ENCODE measurements around the gene TNS3. TPM values are rescaled to one million over a fixed set of nuclear protein-coding genes. Genes with fewer than 3 reads are reported as not detected.

TNS3 gene
- total RNA-seq, 1 donor from 2014 or later, result 41.2 TPM

DNA sequence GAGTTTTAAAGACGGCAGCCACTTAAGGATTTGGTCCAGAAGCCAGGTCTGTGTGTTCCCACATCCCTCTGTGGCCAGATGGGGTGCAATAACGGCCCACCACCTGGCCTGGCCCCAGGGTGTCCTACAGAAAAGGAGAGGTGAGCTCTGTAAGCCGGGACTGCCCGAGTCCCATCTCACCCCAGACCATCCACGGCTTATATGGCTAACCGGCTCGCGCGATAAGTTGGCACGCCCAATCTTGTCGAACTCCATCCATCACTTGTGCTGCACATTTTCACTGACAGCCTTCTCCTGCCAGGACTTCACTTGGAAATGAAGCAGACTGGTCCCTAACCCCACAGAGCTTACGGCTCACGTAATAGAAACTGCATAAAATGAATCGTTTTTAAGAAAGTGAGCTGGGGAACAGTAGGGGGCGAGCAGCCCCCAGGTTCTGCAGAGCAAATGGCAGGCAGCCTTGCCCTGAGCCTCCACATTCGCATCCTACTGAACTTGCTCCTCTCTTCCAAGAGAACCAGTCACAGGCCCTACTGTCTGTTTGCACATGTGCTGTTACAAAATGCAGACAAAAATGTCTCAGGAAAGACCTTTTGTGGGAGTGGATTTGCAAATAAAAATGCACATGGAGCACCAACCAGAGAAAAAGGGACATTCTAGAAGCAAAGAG, 98.2 kb downstream of the TNS3 start:
- peak; percentile 4 for TF ChIP-seq CTCF (IDR thresholded peaks at IDR 0.05; ENCODE audit: insufficient read depth, low read length, poor library complexity, severe bottlenecking)
- Histone ChIP-seq H3K36me3 (ENCODE audit: control insufficient read depth, insufficient read depth, low read length) (no peaks in the 10 kb centered on the region), H3K27me3 (ENCODE audit: control insufficient read depth, insufficient read depth, low read length) (no peaks in the 10 kb centered on the region), H3K4me3 (ENCODE audit: low read depth, low read length) (no peak overlapping the region)
- DNase-seq (ENCODE audit: low read depth), result no peak

DNA sequence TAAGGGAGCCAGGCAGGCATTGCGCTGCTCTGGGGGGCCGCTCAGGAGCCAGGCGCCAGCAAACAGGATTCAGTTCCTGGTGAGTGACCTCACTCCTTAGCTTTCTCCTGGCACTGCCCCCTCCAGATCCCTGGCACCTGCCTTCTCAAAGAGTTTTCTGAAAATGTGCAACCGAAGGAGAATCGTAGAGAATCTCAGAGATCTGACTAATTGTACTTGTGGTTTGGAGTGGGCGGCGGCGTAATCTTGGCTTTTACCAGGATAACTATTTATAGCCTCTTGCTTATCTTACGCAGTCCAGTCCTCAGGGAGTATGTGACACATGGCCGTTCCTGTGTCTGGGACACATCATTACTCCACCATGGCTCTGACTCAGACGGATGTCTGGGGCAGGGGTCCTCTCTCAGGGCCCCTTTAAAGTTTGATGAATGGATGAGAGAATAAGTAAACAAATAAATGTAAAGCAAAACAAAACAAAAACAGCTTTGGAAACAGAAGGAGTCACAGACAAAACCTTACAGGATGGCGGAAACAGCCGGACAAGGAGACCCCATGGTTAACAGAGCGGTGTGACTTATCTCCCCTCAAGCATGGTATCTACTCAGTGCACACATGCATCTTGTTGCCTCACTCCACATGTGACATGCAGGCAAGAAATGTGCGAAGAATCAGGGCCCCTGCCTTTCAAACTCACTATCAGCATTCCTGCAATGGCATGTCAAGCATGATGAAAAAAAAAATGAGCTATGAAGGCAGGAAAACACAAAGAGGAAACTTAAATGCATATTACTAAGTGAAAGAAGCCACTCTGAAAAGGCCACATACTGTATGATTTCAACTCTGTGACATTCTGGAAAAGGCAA, 99.7 kb downstream of the TNS3 start:
- Histone ChIP-seq H3K4me3 (ENCODE audit: low read depth, low read length) (no peak overlapping the region), H3K27me3 (ENCODE audit: control insufficient read depth, insufficient read depth, low read length) (no peaks in the 10 kb centered on the region), H3K36me3 (ENCODE audit: control insufficient read depth, insufficient read depth, low read length) (no peaks in the 10 kb centered on the region)
- DNase-seq (ENCODE audit: low read depth), result peak; percentile 89
- no peak for TF ChIP-seq CTCF (IDR thresholded peaks at IDR 0.05; ENCODE audit: insufficient read depth, low read length, poor library complexity, severe bottlenecking)

DNA sequence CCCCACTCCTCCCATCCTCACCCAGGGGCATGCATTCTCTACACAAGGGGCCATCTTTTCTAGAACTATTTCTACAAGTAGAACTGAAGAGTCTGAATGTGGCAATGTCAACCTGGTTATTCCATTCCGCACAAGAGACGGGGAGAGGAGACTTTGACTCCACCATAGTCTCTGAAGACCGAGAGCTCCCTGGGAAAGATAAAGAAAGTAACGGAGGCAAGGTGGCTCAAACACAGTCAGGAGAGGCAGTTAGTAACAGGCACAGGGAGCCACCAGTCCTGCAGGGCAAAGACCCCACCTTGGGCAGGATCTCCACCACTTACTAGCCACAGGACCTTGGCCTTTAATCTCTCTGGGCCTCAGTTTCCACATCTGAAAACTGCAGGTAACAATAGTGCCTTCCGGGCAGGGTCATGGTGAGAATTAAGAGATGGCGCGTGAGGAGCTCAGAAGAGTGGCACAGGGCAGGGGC, 100.3 kb downstream of the TNS3 start:
- no peak for TF ChIP-seq CTCF (IDR thresholded peaks at IDR 0.05; ENCODE audit: insufficient read depth, low read length, poor library complexity, severe bottlenecking)
- no peaks in the 10 kb centered on the region for H3K36me3 ChIP-seq (ENCODE audit: control insufficient read depth, insufficient read depth, low read length)
- H3K27me3 ChIP-seq (ENCODE audit: control insufficient read depth, insufficient read depth, low read length), result no peaks in the 10 kb centered on the region
- no peak for DNase-seq (ENCODE audit: low read depth)
- no peak overlapping the region for H3K4me3 ChIP-seq (ENCODE audit: low read depth, low read length)

DNA sequence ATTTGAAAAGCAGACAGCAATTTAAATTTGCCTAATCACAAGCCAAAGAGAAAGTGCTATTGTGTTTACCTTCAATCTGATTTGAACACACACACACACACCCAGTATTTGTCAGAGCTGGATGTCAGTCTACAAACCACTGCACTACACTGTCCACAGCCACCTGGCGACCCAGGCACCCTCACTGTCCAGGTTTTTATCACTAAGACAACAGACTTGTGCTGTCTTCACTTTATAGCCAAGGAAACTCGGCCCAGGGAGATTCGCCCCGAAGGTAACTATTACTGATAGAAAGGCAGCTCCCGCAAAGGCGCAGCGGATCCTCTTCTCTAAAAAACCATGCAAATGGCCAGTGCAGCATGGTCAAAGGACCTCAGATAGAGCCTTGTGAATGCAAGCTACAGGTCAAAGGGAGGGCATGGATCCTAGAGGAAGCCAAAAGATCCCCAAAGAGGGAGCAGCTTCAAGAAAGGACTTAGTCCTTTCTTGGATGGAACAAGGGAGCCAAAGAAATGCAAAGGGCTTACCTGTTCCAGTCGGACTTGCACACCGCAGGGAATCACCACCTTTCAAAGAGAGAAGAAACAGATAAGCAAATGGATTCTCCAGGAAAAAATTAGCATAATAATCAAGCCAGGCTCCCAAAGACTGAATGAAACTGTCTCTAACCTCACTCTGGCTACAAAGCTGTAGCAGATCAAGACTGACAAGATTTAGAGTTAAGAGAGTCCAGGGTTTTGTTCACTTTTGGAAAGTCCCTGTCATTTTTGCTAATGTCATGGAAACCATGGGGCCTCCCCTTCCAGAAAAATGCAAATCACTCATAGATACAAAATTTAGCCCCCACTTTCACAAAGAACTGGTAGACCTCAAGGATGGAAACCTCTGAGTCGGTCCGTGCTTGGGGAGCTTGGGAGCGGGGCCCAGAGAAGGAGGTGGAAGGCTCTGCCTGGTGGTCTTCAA, 101.1 kb downstream of the TNS3 start:
- TF ChIP-seq CTCF (IDR thresholded peaks at IDR 0.05; ENCODE audit: insufficient read depth, low read length, poor library complexity, severe bottlenecking), result no peak
- Histone ChIP-seq H3K4me3 (ENCODE audit: low read depth, low read length) (no peak overlapping the region), H3K36me3 (ENCODE audit: control insufficient read depth, insufficient read depth, low read length) (no peaks in the 10 kb centered on the region)

GRCh38 chr7:47479821-47480575, 101.9 kb downstream of the TNS3 start:
- DNase-seq (ENCODE audit: low read depth), result no peak
- no peaks in the 10 kb centered on the region for H3K36me3 ChIP-seq (ENCODE audit: control insufficient read depth, insufficient read depth, low read length)
- H3K4me3 ChIP-seq (ENCODE audit: low read depth, low read length), result no peak overlapping the region
- TF ChIP-seq CTCF (IDR thresholded peaks at IDR 0.05; ENCODE audit: insufficient read depth, low read length, poor library complexity, severe bottlenecking), result no peak
- H3K27me3 ChIP-seq (ENCODE audit: control insufficient read depth, insufficient read depth, low read length), result no peaks in the 10 kb centered on the region

More for the DNA sequence above, 101.1 kb downstream of the TNS3 start:
- no peaks in the 10 kb centered on the region for H3K27me3 ChIP-seq (ENCODE audit: control insufficient read depth, insufficient read depth, low read length)
- no peak for DNase-seq (ENCODE audit: low read depth)
